IMR-90 (cell line): Measurements from ENCODE around the gene ZCWPW1. TPM values are rescaled to one million over a fixed set of nuclear protein-coding genes. Genes with fewer than 3 reads are reported as not detected.

ENCODE experiments used
- ATAC-seq: fragments of 200-7000 bp; cut with Tn5 transposase; 2 replicates; pipeline ENCODE4 v1.9.1; 2020; ENCODE audit warnings: low read depth, mild to moderate bottlenecking, moderate library complexity
- BruUV-seq: library from RNA; stranded (reverse); fragments of 400-500 nt; replicated peaks from 2 replicates; lab custom pipeline; 2021; lab: Mats Ljungman, UMichigan
- CTCF ChIA-PET: fragments of 300-600 bp; formaldehyde crosslinking; extraction: SDS; loops from one replicate; lab custom pipeline; 2021; ENCODE audit warnings: antibody characterized with exemption; lab: Yijun Ruan, JAX
- POLR2A ChIA-PET: fragments of 300-600 bp; sonication (Branson Sonifier 250); formaldehyde crosslinking; loops from one replicate; lab custom pipeline; 2022; ENCODE audit warnings: antibody characterized with exemption; ENCODE audit not compliant: unreplicated experiment; lab: Charles Lee
- DNase-seq: peaks from one replicate; pipeline ENCODE4 v3.0.0; 2013
- H2AFZ ChIP-seq: replicated peaks from 2 replicates; pipeline ENCODE3; 2013; ENCODE audit warnings: low read length, mild to moderate bottlenecking; ENCODE audit not compliant: poor library complexity
- H2AK5ac ChIP-seq: 2 replicates; pipeline ENCODE4 v1.6.1; 2013; ENCODE audit warnings: low read depth, low read length, inconsistent platforms
- H2AK9ac ChIP-seq: replicated peaks from 2 replicates; pipeline ENCODE3; 2013; ENCODE audit warnings: mild to moderate bottlenecking, low read depth, low read length, moderate library complexity; ENCODE audit not compliant: poor library complexity
- H2BK120ac ChIP-seq: 2 replicates; pipeline ENCODE4 v1.6.1; 2013; ENCODE audit warnings: low read depth, low read length, inconsistent platforms
- H2BK15ac ChIP-seq: 3 replicates; pipeline ENCODE4 v1.6.1; 2013; ENCODE audit warnings: low read depth, low read length, inconsistent platforms
- H2BK20ac ChIP-seq: 2 replicates; pipeline ENCODE4 v1.6.1; 2013; ENCODE audit warnings: low read depth, mild to moderate bottlenecking, inconsistent platforms, low read length, moderate library complexity
- H2BK5ac ChIP-seq: 2 replicates; pipeline ENCODE4 v1.6.1; 2013; ENCODE audit warnings: mild to moderate bottlenecking, low read depth, low read length, inconsistent platforms; ENCODE audit not compliant: poor library complexity, severe bottlenecking
- H3K14ac ChIP-seq: replicated peaks from 2 replicates; pipeline ENCODE4 v1.6.1; 2013; ENCODE audit warnings: low read depth, low read length, inconsistent platforms
- H3K18ac ChIP-seq: 2 replicates; pipeline ENCODE4 v1.6.1; 2013; ENCODE audit warnings: low read depth, low read length, control low read depth
- H3K23ac ChIP-seq: 2 replicates; pipeline ENCODE4 v1.6.1; 2013; ENCODE audit warnings: low read depth, low read length, inconsistent platforms
- H3K27ac ChIP-seq: 2 replicates; pipeline ENCODE4 v1.5.1; 2013; ENCODE audit warnings: mild to moderate bottlenecking, control low read depth, low read length; ENCODE audit not compliant: insufficient read depth
- H3K27me3 ChIP-seq: 2 replicates; pipeline ENCODE4 v1.6.1; 2013; ENCODE audit warnings: low read length; ENCODE audit not compliant: control insufficient read depth, insufficient read depth
- H3K36me3 ChIP-seq: 2 replicates; pipeline ENCODE4 v1.6.1; 2013; ENCODE audit warnings: low read length, mixed read lengths; ENCODE audit not compliant: control insufficient read depth, insufficient read depth
- H3K4ac ChIP-seq: 2 replicates; pipeline ENCODE4 v1.6.1; 2013; ENCODE audit warnings: low read depth, low read length, inconsistent platforms
- H3K4me1 ChIP-seq: 2 replicates; pipeline ENCODE4 v1.6.1; 2013; ENCODE audit warnings: low read length, mixed read lengths; ENCODE audit not compliant: control insufficient read depth, insufficient read depth
- H3K4me2 ChIP-seq: 2 replicates; pipeline ENCODE4 v1.6.1; 2013; ENCODE audit warnings: low read depth, mild to moderate bottlenecking, control low read depth, low read length, moderate library complexity
- H3K4me3 ChIP-seq: 2 replicates; pipeline ENCODE4 v1.5.1; 2013; ENCODE audit warnings: low read depth, mild to moderate bottlenecking, control low read depth, low read length, moderate library complexity; ENCODE audit not compliant: insufficient read depth
- H3K56ac ChIP-seq: 2 replicates; pipeline ENCODE4 v1.6.1; 2013; ENCODE audit warnings: low read length, inconsistent platforms; ENCODE audit not compliant: insufficient read depth; ENCODE audit errors: extremely low read depth
- H3K79me1 ChIP-seq, 2 experiments: 2 replicates each; pipeline ENCODE4 v1.6.1; 2013; ENCODE audit warnings: low read length in 2 of 2, inconsistent platforms in 1 of 2, low read depth in 1 of 2
- H3K9ac ChIP-seq: 2 replicates; pipeline ENCODE4 v1.6.1; 2013; ENCODE audit warnings: low read depth, low read length, control low read depth
- H3K9me1 ChIP-seq: 2 replicates; pipeline ENCODE4 v1.6.1; 2013; ENCODE audit warnings: low read length, inconsistent platforms; ENCODE audit not compliant: insufficient read depth
- H3K9me3 ChIP-seq: 2 replicates; pipeline ENCODE4 v1.6.1; 2013; ENCODE audit warnings: low read length; ENCODE audit not compliant: control insufficient read depth, insufficient read depth
- H4K20me1 ChIP-seq: 2 replicates; pipeline ENCODE4 v1.6.1; 2013; ENCODE audit warnings: low read length, inconsistent platforms; ENCODE audit not compliant: insufficient read depth
- H4K5ac ChIP-seq: 2 replicates; pipeline ENCODE4 v1.6.1; 2013; ENCODE audit warnings: mild to moderate bottlenecking, low read depth, low read length, control low read depth
- H4K8ac ChIP-seq, 2 experiments: 2 replicates each; pipeline ENCODE4 v1.6.1; 2013; ENCODE audit warnings: low read depth in 2 of 2, low read length in 2 of 2, control low read depth in 1 of 2, inconsistent platforms in 1 of 2
- H4K91ac ChIP-seq: 2 replicates; pipeline ENCODE4 v1.6.1; 2013; ENCODE audit warnings: low read depth, low read length, inconsistent platforms; ENCODE audit not compliant: insufficient read depth
- MAFK ChIP-seq: IDR thresholded peaks from 2 replicates; pipeline ENCODE4 v1.6.1; 2012; ENCODE audit warnings: low read depth, low read length, improper control_type of control experiment
- WGBS, 2 experiments: methylation state at CpG; one replicate each; pipeline versions ENCODE4 v1.1.5 to v1.1.7; 2013; ENCODE audit warnings: missing lambda C conversion rate in 2 of 2; ENCODE audit not compliant: insufficient read length in 1 of 2; ENCODE audit errors: extremely low coverage in 2 of 2; 5-methylcytosine and 5-hydroxymethylcytosine counted together
- dilution Hi-C: fragments of 300-500 bp; cut with HindIII; formaldehyde crosslinking; loops from one replicate; pipeline ENCODE4 v1.14.3; 2018; ENCODE audit warnings: low sequenced_read_pairs; ENCODE audit not compliant: unreplicated experiment
- in situ Hi-C: fragments of 300-500 bp; cut with MboI; formaldehyde crosslinking; loops from 3 replicates; pipeline ENCODE4 v1.14.3; 2019; ENCODE audit warnings: low sequenced_read_pairs, inconsistent platforms, mixed read lengths
- intact Hi-C: fragments of 100-400 bp; cut with micrococcal nuclease; formaldehyde crosslinking; loops from 2 replicates; pipeline ENCODE4 v1.10.0; 2022
- polyA plus RNA-seq, 3 experiments: library from polyadenylated mRNA; depleted of rRNA; stranded (reverse); fragments of >200 nt; gene quantifications; 2 replicates each; pipeline ENCODE4 v1.2.3, GENCODE V29; 2012; ENCODE audit warnings: low replicate concordance in 1 of 3
- total RNA-seq: library from RNA; depleted of rRNA; stranded (reverse); fragments of >200 nt; gene quantifications from 2 replicates; pipeline ENCODE4 v1.2.3, GENCODE V29; 2012

Gene ZCWPW1
- total and polyA plus RNA-seq, 2 of the 4 experiments (the other 2 are of a cell fraction), result 0.72 to 1.3 TPM

DNA sequence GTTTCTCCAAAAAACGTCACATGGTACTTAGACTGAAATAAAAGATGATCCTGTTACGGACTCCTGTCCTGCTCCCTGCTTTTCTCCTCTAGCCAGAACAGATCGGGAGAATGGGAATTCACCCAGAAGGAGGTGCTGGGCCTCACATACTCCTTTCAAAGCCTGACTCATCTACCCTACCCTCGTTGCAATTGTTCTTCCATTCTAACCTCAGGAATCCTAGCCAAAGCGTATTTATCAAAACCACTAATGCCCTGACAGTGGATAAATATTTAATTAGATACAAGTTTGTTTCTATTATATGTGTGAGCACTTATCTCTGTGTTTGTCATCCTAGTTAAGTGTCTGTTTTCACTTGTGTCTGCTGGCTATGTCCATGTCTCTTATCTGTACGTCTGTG is 21.7 kb downstream of the ZCWPW1 start:
- intact Hi-C loops, result loop anchor here (2.0 kb wide), 1 partner anchor 274 kb away; no protein-coding TSS in a partner anchor
- Histone ChIP-seq H3K4me3 (no peak overlapping the region), H3K27ac (no peak overlapping the region), H4K20me1 (no peaks in the 10 kb centered on the region), H3K36me3 (no peaks in the 10 kb centered on the region), H2BK20ac (no peak overlapping the region), H3K23ac (no peak overlapping the region), H3K18ac (no peak overlapping the region), H3K4me2 (no peak overlapping the region), H3K9me1 (no peaks in the 10 kb centered on the region), H3K9ac (no peak overlapping the region), H3K27me3 (peaks cover 48% of the 10 kb centered on the region), H4K5ac (no peak overlapping the region), H2BK120ac (no peak overlapping the region), H2AK5ac (no peak overlapping the region), H4K91ac (no peak overlapping the region), H3K4ac (no peak overlapping the region), H2AK9ac (no peak overlapping the region), H3K9me3 (no peaks in the 10 kb centered on the region), H3K79me1 (no peaks in the 10 kb centered on the region), H2BK15ac (no peak overlapping the region), H2AFZ (no peak overlapping the region), H3K4me1 (no peaks in the 10 kb centered on the region; the same call in 1 of the 2 replicates), H2BK5ac (no peak overlapping the region), H4K8ac (no peak overlapping the region), H3K56ac (no peak overlapping the region), H3K14ac (no peak overlapping the region)
- in situ Hi-C loops, result no loop called here
- dilution Hi-C loops, result no loop called here
- ChIA-PET POLR2A (no interaction called here), CTCF (interaction anchor here (0.5 to 1.3 kb wide), 2 partner anchors 41 to 51 kb away, joined by 4 read pairs; no protein-coding TSS in a partner anchor)
- 20% methylated on average over 2 of the region's 6 CpGs; no CpG with 5 or more reads in 1 of the 2 experiments for WGBS, 2 experiments
- no peak for TF ChIP-seq MAFK
- DNase-seq (peak; percentile 40), ATAC-seq (peak; percentile 27; the same call in 1 of the 2 replicates)
- no TSS peak for BruUV-seq
